GM21515 (cell line): ENCODE measurements around the gene URM1.
"Not testable (repeated sequence)": the region's sequence is repeated elsewhere in the genome, so short reads cannot be mapped to it uniquely, and the experiment has no call there.

Experiments used
- ATAC-seq: cut with Tn5 transposase; IDR thresholded peaks from one replicate; pipeline ENCODE4 v1.9.1; 2021; ENCODE audit not compliant: unreplicated experiment

Gene URM1

DNA sequence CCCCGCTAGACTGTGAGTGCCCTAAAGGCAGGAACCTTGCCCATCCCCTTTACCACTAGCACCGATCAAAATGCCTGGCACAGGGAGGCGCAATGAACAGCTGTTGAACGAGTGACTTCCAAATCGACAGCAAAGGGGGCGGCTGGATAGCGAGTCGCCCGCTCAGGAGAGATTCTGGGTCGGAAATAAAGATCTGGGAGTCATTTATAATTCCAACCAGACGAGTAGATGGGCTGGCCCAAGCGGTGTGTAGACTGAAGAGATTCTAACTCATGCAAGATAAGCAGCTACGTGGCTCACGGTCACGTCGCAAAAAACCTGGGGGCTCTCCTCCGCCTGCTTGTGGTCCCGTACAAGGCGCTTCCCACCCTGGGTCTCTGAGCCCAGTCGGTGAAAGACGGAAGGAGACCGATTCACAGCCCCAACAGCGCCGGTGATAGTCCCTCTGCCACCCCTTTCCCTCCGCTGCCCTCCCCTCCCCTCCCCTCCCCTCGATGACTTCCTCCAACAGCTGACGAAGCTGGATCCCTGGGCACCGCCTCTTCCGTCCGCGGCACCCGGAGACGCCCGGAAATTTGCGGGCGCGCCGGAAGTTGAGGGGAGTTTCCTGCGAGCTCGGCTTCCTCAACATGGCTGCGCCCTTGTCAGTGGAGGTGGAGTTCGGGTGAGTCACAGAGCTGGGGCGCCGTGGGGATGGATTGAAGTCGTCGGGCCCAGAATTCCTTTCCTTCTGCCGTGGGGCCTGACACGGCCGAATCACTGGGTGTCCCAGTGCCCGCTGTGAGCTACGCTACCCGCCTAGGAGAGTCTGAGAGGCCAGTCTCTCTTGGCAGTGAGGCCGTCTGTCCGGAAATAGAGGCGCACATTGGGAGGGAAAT lies at the start of gene URM1:
URM1 (plus strand) TSS at position 623 of the 878 bp plus-strand sequence; CDS start at position 630, 7 bp downstream.
- ATAC-seq: peak; percentile 82

GRCh38 chr9:128321879-128322403 lies 49.2 kb upstream of the URM1 start:
- peak; percentile 15 for ATAC-seq

GRCh38 chr9:128322404-128323211 lies 48.6 kb upstream of the URM1 start, which contains the start of the genes COQ4 and TRUB2:
COQ4 (plus strand) TSS chr9:128322839; CDS start chr9:128322859, 20 bp downstream.
TRUB2 (minus strand) TSS chr9:128322447; CDS start chr9:128322408, 39 bp downstream.
- peak; percentile 72 for ATAC-seq

DNA sequence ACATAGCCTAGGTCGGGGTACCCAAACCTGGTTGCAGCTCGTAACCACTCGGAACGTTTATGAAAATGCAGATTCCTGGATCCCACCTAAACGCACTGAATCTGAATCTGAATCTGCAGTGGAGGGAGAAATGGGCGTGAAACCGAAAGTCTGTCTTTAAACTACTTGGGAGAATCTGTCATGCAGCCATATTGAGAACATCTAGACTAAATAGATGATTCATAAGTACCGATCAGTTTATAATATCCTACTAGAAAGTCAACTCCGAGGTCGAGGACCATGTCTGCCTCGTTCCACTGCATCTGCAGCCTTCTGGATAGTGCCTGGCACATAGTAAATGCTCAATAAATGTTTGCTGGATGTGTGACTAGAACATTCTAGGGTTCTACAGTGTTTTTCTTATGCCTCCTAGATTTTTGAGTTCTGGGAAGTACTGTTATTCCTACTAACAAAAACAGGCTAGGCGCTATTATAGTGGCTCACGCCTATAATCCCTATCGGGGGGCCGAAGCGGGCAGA lies 47.9 kb upstream of the URM1 start:
- no peak for ATAC-seq

GRCh38 chr9:128323791-128324190 lies 47.4 kb upstream of the URM1 start:
- no peak for ATAC-seq

- no peak for ATAC-seq
Measured at GRCh38 chr9:128324401-128324800, 46.8 kb upstream of the URM1 start.

GRCh38 chr9:128325629-128326028 lies 45.5 kb upstream of the URM1 start:
- no peak for ATAC-seq

DNA sequence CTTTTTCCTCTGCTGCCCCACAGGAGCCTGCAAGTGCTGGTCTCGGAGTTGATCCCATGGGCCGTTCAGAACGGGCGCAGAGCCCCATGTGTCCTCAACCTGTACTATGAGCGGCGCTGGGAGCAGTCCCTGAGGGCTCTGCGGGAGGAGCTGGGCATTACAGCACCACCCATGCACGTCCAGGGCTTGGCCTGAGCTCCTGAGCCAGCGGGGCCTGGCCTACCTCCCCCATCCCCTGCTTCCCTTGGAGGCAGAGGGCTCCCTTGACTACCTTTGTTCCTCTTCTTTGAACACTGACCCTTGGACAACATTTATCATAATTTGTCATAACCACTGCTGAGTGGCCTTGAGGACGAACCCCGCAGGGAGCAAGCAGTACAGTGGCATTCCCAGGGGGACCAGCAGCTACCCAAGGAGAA lies 37.7 kb upstream of the URM1 start:
- no peak for ATAC-seq

GRCh38 chr9:128335161-128335560 lies 36.0 kb upstream of the URM1 start:
- ATAC-seq: no peak

GRCh38 chr9:128335914-128336313 lies 35.3 kb upstream of the URM1 start:
- no peak for ATAC-seq

DNA sequence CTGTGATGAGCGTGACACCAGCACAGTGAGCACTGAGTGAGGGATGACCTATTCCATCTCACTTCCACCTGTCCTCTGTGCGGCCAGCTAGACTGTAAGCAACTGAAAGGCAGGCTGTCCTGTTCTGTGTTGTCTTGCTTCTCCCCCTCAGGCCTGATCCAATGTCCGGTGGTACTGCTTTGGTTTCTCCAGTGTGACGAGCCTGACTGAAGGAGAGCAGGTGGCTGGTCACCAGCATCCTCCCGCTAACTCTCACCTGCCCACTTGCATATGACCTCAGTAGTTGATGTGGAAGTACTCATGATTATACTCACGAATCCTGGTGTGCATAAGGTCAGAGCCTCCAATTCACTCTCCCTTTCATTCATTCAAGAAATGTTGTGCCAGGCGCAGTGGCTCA lies 33.2 kb upstream of the URM1 start:
- ATAC-seq: no peak

DNA sequence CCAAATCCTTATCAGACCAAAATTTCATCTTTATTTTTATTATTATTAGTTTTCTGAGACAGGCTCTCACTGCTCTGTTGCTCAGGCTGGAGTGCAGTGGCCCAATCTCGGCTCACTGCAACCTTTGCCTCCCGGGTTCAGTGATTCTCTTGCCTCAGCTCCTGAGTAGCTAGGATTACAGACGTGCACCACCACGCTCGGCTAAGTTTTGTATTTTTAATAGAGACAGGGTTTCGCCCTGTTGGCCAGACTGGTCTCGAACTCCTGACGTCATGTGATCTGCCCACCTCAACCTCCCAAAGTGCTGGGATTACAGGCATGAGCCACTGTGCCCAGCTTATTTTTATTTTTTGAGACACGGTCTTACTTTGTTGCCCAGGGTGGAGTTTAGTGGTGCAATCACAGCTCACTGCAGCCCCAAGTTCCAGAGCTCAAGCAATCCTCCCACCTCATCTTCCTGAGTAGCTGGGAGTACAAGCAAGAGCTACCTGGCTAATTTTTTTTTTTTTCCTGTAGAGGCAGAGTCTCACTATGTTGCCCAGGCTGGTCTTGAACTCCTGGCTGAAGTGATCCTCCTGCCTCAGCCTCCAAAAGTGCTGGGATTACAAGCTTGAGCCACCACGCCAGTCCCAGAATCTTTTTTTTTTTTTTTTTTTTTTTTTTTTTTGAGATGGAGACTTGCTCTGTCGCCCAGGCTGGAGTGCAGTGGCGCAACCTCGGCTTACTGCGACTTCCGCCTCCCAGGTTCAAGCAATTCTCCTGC lies 32.1 kb upstream of the URM1 start:
- ATAC-seq: not testable (repeated sequence)

DNA sequence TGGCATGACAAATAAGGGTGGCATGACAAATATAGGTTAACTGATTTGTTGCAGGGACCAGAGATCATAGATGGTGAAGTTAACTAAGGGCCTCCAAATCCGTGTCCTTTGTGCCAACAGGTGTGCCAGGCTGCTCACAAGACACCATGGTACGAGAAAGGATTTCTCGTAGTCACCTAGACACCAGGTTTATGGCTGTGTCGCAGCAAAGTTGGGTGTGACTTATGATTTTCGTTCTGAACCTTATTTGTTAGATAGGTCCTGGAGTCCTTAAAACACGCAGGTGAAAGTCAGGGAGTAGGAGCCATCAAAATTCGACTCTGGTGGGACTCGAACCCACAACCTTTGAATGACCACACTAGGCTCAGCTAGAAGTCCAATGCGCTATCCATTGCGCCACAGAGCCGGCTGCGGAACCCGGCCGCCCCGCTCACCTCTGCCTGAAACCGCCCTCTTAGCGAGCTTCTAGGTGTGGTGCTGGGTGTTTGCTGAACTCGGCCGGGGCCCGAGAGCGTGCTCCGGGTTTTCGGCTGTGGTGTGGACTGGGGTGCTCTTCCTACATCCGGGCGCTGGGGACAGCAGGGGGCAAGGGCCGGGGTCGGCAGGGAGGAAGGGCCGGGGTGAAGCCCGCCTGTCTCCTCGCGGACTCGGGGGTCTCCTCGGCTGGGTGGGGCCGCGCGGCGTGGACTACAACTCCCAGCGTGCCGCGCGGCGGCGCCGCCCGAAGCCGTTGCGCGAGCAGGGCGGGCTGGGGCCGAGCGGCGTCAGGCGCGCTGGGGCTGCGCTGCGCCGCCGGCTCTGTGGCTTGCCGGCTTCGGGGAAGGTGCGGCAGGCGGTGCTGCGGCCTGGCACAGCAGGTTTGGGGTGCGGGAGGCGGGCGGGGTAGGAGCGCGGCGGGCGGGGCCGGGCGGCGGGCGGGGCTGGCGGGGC lies 31.1 kb upstream of the URM1 start, which contains the start of gene SLC27A4:
SLC27A4 (plus strand) TSS at position 767 of the 930 bp plus-strand sequence. CDS start 2,606 bp downstream, outside the sequence.
- ATAC-seq: peak; percentile 74

GRCh38 chr9:128340691-128341434 lies 30.3 kb upstream of the URM1 start:
- ATAC-seq: peak; percentile 7

- ATAC-seq: no peak
Measured at GRCh38 chr9:128341435-128341849, 29.7 kb upstream of the URM1 start.

- no peak for ATAC-seq
Measured at GRCh38 chr9:128342971-128343680, 28.0 kb upstream of the URM1 start.

GRCh38 chr9:128343855-128344254 lies 27.3 kb upstream of the URM1 start:
- no peak for ATAC-seq
